Measurements from ENCODE around the gene ALK. TPM values are rescaled to one million over a fixed set of nuclear protein-coding genes. Genes with fewer than 3 reads are reported as not detected.

ALK gene
- total RNA-seq, 1 experiment from 2014 or later = not detected

DNA sequence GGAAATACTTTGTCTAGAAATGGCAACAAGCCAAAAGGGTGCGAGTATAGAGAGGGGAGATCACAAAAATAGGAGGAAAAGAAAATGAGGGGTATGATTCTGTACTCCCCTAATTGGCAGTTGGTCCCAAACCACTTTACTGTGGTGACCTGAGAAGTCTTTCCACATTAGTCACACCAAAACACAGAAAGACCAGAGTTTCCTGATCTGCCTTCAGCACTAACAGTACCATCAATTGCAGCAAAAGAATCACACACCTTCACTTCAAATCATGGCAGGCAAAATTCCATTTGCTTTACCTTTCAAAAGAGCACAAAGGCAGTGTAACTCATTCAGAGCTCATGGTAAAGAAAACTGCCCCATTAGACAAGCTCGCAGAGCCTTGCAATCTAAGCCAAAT, 86.8 kb downstream of the ALK start:
- no peak overlapping the region for H3K27ac ChIP-seq (ENCODE audit: insufficient read length, low read depth, low read length)
- no peak overlapping the region for H4K8ac ChIP-seq (replicated peaks; ENCODE audit: insufficient read length, low read depth, low read length)
- H3K4me3 Mint-ChIP-seq = no peak overlapping the region
- no peak overlapping the region for H2BK20ac ChIP-seq (ENCODE audit: low read depth, low read length, poor library complexity, severe bottlenecking)
- H3K9ac ChIP-seq (ENCODE audit: extremely low read depth, insufficient read length, low read length) = no peak overlapping the region
- H3K4me2 ChIP-seq (ENCODE audit: insufficient read depth, insufficient read length, low read length) = no peak overlapping the region
- H3K23ac ChIP-seq (ENCODE audit: insufficient read length, low read depth, low read length) = no peak overlapping the region
- no peaks in the 10 kb centered on the region for H3K4me1 ChIP-seq (ENCODE audit: insufficient read depth, low read length)
- H3K79me1 ChIP-seq (ENCODE audit: insufficient read depth, low read depth, low read length, poor library complexity, severe bottlenecking) = no peaks in the 10 kb centered on the region
- no peak overlapping the region for H3K56ac ChIP-seq (ENCODE audit: insufficient read length, low read depth, low read length)
- no peaks in the 10 kb centered on the region for H3K9me3 ChIP-seq (ENCODE audit: control insufficient read depth, low read depth, low read length)
- no peak overlapping the region for H3K18ac ChIP-seq (ENCODE audit: insufficient read length, low read depth, low read length)
- H3K14ac ChIP-seq (ENCODE audit: insufficient read depth, low read length) = no peak overlapping the region
- H3K4me1 Mint-ChIP-seq = no peaks in the 10 kb centered on the region
- H3K27me3 ChIP-seq (ENCODE audit: insufficient read depth, low read length) = no peaks in the 10 kb centered on the region
- TF ChIP-seq, protein P1, sequence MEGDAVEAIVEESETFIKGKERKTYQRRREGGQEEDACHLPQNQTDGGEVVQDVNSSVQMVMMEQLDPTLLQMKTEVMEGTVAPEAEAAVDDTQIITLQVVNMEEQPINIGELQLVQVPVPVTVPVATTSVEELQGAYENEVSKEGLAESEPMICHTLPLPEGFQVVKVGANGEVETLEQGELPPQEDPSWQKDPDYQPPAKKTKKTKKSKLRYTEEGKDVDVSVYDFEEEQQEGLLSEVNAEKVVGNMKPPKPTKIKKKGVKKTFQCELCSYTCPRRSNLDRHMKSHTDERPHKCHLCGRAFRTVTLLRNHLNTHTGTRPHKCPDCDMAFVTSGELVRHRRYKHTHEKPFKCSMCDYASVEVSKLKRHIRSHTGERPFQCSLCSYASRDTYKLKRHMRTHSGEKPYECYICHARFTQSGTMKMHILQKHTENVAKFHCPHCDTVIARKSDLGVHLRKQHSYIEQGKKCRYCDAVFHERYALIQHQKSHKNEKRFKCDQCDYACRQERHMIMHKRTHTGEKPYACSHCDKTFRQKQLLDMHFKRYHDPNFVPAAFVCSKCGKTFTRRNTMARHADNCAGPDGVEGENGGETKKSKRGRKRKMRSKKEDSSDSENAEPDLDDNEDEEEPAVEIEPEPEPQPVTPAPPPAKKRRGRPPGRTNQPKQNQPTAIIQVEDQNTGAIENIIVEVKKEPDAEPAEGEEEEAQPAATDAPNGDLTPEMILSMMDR (conservative IDR thresholded peaks at IDR 0.05) = no peak
- DNase-seq = no peak
- H3K79me2 ChIP-seq (ENCODE audit: insufficient read depth, low read length) = no peaks in the 10 kb centered on the region
- no peak overlapping the region for H4K91ac ChIP-seq (ENCODE audit: insufficient read length, low read depth, low read length)
- H2BK15ac ChIP-seq (ENCODE audit: low read depth, low read length) = no peak overlapping the region
- no peak overlapping the region for H2BK12ac ChIP-seq (ENCODE audit: insufficient read length, low read depth, low read length)
- H2AFZ ChIP-seq (ENCODE audit: low read length) = no peak overlapping the region
- H3K27me3 Mint-ChIP-seq (ENCODE audit: low read depth) = peaks cover 25% of the 10 kb centered on the region
- H3K27ac Mint-ChIP-seq = no peak overlapping the region
- no peaks in the 10 kb centered on the region for H3K23me2 ChIP-seq (ENCODE audit: insufficient read length, low read depth, low read length, poor library complexity, severe bottlenecking)
- no peak overlapping the region for H3T11ph ChIP-seq (ENCODE audit: low read length)
- H3K9me3 Mint-ChIP-seq = peaks cover 3 to 16% of the 10 kb centered on the region in 2 experiments
- H2BK5ac ChIP-seq (ENCODE audit: insufficient read length, low read length) = no peak overlapping the region
- no CpG with 5 or more reads among the region's 2 CpGs for WGBS (ENCODE audit: extremely low coverage, insufficient read length, low lambda C conversion rate)
- no peak overlapping the region for H2BK120ac ChIP-seq (ENCODE audit: low read depth, low read length, poor library complexity, severe bottlenecking)
- H3K36me3 Mint-ChIP-seq (ENCODE audit: insufficient read depth in 1 of 3, low read depth in 3 of 3) = no peaks in the 10 kb centered on the region; a peak in 1 of 7 replicates
- H4K20me1 ChIP-seq (ENCODE audit: control insufficient read depth, insufficient read depth, insufficient read length) = no peaks in the 10 kb centered on the region
- no peak overlapping the region for H2AK5ac ChIP-seq (ENCODE audit: insufficient read length, low read length)
- H3K4ac ChIP-seq (ENCODE audit: low read depth, low read length) = no peak overlapping the region
- no peak overlapping the region for H4K5ac ChIP-seq (ENCODE audit: insufficient read length, low read depth, low read length)
